NCI-H1092 treated with DMSO at 0.1 percent for 48 hours (cell line): ENCODE measurements around the gene FBXL7.

ENCODE experiments used
- DNase-seq: peaks from one replicate; lab custom pipeline; 2025; lab: John Stamatoyannopoulos, UW

The FBXL7 gene

GRCh38 chr5:15544039-15544438, 44.1 kb downstream of the FBXL7 start:
- no peak for DNase-seq

DNA sequence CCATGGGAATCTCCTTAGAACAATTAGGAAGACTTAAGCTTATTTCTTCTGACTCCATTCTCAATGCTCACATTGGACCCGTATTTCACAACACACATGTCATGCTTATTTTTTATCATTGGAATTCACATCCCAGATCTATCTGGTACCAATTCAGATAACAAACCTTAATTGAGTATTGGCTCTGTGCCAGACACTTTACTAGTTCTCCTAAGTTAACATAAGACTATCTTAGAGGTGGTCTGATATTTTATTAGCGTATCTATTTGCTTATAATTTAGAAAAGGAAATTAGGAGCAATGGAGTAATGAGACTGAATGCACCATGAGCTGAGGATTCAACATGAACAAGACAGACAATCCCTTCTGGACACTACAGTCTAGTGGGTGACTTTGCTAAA, 45.1 kb downstream of the FBXL7 start:
- DNase-seq: no peak

- DNase-seq: no peak
Observed at GRCh38 chr5:15547261-15547839, 47.4 kb downstream of the FBXL7 start.

DNA sequence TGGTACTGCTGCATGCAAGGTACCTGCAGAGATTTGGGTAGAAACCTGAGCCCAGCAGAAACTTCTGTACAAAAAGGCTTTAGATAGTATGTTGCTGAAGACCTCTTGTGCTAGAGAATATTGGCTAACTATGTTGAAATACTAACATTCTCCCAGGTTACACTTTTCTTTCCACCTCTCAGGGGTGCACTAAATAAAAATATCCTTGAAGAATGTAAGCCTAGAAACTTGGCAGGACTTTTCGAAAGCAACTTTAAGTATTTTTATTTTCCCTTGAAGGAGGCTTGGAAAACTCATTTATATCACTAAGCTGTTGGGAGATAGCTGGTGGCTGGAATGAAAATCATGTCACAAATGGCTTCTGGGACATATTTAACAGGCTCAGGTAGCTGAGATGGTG, 50.0 kb downstream of the FBXL7 start:
- no peak for DNase-seq

DNA sequence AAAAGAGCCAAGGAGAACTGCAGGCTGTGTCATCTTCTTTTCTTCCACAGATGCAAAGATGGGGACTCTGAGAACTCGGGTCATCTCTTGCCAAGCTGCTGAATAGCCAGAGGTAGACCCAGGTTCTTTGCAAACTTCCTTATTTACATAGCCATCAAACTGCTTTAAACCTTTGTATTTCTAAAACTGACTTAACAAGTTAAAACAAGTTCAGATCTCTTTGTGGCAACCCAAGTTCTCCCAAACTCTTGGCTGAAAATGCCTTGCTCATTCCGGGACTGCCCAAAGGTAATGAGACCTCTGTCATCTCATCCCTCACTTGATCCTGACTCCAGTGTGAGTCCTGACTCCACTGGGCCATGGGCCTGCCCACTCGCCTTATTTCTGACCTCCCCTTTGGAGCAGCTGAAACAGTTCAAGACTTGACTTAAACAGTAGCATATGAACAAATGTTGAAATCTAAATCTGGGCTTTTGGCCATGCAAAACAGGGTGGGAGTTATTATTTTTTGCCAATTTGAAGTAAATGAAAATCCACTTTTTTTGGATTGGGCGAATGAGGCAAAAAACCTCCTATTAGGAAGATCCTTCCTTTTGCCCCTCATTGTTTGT, 50.6 kb downstream of the FBXL7 start:
- no peak for DNase-seq

GRCh38 chr5:15551113-15551504, 51.1 kb downstream of the FBXL7 start:
- no peak for DNase-seq

DNA sequence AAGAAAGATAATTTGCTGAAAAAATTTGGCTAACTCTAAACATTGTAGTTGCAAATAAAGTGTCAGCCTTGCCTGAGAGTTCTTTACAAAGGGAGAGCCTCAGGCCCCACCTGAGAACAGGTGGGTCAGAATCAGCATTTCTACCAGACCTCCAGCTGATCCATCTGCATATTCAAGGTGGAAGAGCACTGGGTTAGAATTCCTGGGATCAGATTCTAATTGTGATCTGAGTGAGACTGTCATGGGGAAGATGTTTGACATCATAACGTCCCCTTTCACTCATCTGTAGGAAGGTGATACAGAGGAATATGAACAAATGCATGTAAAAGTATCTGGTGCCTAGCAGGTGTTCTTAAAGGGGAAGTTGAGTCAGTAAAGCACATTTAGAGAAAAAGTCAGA, 54.6 kb downstream of the FBXL7 start:
- no peak for DNase-seq

GRCh38 chr5:15555176-15555575, 55.2 kb downstream of the FBXL7 start:
- DNase-seq: no peak

GRCh38 chr5:15558240-15558639, 58.3 kb downstream of the FBXL7 start:
- DNase-seq: no peak

DNA sequence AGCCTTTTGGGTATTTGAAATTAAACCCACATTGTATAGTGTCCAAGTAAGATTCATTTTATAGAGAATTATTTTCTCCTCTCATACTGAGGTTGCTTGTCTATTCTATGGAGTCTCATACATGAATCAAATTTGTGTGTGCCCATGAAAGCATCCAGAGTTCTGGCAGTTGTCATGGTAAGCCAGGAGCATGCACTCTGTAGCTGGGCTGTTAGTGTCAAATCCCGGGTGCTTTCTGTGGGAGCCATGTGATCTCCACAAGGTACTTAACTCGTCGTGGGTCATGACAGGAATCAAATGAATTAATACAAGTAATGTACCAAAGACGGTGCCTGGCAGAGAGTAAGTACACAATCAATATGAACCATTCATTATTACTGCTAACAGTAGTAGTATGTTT, 58.7 kb downstream of the FBXL7 start:
- DNase-seq: no peak

GRCh38 chr5:15560421-15560820, 60.4 kb downstream of the FBXL7 start:
- no peak for DNase-seq

GRCh38 chr5:15564523-15564922, 64.5 kb downstream of the FBXL7 start:
- no peak for DNase-seq

GRCh38 chr5:15564957-15565356, 65.0 kb downstream of the FBXL7 start:
- no peak for DNase-seq

DNA sequence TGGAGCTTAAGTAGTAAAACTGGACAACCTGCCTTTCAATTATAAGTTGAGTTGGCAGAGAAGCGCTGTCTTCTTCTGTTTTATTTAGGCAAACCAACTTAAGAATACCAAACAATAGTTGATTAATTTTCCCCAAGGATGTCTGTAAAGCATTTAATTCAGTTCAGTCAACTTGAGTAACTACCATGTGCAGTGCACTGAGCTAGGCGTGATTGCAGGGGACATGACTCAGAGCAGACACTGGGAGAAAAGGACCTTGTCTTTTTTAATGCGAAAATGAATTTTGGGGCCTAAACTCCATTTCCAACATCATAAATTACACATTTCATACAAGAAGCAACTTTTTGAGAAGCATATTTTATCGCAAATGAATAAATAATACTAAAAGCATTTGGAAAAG, 66.3 kb downstream of the FBXL7 start:
- DNase-seq: no peak

DNA sequence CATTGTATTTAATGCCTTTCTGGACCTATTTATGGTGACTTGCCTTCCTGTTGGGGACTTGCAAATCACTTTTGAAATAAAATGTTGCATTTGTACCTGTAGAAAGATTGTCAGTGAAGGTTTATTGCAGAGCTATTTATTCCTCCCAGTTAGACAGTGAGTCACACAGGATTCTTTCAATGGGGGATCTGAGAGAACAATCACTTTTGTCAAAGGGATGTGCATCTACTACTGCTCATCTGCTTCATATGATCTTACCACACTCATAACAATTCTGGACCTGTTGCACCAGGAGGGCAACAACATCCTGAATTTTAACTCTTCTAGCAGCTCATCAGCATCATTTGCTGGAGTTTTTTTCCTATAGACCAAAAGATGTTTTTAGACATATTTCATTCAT, 66.8 kb downstream of the FBXL7 start:
- no peak for DNase-seq

- no peak for DNase-seq
Observed at GRCh38 chr5:15570491-15570890, 70.5 kb downstream of the FBXL7 start.

DNA sequence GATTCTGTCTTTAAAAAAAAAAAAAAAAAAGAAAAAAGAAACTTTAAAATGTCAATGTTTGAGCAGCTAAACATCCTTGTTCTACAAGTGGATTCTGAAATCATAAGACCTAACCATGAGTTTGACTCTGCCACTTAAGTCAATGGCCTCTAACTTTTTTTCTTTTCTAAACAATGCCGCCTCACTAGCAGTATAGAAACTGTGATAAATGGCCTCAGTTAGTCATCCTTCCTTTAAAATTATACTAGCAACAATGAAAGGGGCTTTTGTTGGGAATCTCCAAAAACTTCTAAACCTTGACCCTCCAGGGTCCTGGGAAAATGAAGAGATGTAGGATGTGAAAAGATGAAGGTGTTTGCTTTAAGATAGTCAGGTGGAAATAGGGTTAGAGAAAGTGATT, 71.1 kb downstream of the FBXL7 start:
- DNase-seq: no peak

- DNase-seq: no peak
Observed at GRCh38 chr5:15571618-15572017, 71.6 kb downstream of the FBXL7 start.

DNA sequence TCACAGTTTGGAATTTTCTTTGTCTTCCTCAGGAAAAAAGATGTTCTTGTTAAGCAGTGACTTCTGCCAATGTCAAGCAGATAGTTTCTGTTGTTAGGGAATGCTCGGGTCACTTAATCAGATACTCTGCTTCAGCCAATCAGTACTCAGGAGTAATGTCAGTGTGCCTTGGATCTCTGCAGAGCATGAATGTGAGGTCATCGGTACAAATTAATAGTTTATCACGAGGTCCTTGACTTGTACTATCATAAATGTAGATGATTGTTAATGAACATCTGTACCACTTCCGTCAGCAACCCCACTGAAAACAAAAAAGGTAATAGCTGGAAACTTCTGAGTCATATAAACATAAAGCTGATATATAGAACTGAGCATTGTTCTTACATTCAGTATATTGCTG, 73.6 kb downstream of the FBXL7 start:
- DNase-seq: no peak

DNA sequence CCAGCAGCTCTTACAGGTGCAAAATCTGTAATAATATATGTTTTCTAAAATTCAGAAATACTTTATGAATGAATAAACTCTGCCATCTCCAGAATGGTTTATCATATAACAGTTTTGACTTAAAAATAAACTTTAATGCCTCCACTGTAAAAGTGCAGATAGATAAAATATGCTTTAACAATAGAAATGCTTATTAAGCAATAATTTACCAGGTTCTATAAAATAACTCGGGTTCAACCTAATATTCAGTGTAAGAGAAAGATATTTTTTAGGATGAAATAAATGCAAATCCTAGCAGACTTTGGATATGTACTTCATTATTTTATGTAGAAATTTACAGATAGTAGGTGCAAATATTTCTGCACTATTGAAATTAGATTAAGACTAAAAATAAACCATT, 74.1 kb downstream of the FBXL7 start:
- no peak for DNase-seq

DNA sequence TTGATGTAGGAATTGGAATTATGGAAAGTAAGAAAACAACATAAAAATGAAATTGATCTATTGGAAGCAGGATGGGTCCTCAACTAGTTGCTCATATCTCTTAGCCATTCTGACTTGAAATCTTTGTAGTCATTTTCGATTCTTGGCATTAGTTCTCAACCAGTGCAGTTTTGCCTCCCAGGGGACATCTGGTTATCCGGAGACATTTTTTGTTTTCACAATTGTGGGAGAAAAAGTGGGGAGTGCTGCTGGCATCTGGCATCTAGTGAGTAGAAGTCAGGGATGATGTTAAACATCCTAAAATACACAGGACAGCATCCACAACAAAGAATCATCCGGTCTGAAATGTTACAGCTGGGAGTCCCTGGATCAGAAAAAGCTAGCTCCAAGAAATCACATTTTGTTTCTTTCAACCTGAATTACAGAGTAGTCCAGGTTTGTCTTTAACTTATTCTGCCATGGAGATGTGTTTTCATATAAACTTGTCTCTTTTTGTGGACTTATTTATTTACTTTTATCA, 74.9 kb downstream of the FBXL7 start:
- DNase-seq: no peak

DNA sequence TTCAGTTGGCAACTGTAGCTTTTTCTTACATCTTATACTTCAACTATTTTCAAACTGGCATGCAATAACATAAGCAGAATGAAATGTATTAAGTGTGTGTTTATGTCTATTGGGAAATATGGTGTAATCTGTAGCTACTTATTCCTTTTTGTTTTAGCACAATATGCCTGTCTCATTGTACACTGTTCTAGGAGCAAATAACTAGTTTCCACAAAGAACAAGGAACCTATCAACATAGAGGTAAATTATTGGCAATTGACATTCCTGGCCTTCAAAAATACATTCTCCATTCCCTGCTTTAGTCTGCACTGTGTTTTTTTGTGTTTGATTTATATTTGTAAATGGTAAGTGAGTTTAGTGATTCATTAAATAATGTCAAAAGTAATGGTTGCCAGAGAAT, 75.7 kb downstream of the FBXL7 start:
- no peak for DNase-seq

DNA sequence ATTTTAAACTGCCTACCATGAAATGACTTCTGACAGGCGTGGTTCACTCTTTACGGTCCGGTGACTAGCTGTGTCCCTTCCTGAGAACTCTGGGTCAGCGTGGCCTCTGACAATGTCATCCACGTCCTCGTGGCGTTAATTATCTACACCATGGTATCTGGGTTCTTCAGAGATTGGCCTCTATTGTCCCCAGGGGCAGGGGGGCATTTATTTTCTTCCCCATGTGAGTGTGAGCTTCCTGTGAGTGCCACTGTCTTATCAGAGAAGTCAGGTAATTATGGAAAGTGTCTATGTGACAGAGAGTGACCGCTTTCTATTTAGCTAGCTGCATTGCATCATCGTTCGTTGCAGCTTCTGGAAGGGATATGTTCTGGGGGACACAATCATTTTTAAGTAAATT, 77.2 kb downstream of the FBXL7 start:
- no peak for DNase-seq

- DNase-seq: no peak
Observed at GRCh38 chr5:15577831-15578230, 77.9 kb downstream of the FBXL7 start.
